ENCODE data around the gene ATG3. TPM values are rescaled to one million over a fixed set of nuclear protein-coding genes. Genes with fewer than 3 reads are reported as not detected.
A peak's percentile ranks its signal among the peaks of the same experiment; 100 is the strongest.
"Not testable (repeated sequence)": the region's sequence is repeated elsewhere in the genome, so short reads cannot be mapped to it uniquely, and the experiment has no call there.

Gene ATG3
- polyA plus RNA-seq, 3 donors, result 42.4 to 50.1 (median 48.5) TPM

DNA sequence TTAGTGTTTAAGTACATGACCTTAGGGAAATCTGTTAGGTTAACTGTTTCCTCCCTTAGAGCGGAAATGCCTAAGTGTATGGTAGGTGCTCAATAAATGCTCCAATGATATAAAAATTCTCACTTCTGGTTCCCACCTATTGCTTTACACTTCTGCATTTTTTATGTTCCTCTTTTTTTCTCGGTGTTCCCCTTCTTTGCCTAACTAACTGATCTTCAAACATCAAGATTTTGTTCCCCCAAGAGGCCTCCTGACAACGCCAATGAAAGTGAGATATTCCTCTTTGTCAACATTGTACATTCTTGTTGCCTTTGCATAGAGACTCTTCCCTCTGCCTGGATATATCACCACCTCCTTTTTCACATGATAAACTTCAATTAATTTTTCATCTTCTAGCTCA, 17.5 kb upstream of the ATG3 start:
- DNase-seq (ENCODE audit: extremely low read depth in 1 of 11, low read depth in 9 of 11, low spot score in 4 of 11), result no peak

DNA sequence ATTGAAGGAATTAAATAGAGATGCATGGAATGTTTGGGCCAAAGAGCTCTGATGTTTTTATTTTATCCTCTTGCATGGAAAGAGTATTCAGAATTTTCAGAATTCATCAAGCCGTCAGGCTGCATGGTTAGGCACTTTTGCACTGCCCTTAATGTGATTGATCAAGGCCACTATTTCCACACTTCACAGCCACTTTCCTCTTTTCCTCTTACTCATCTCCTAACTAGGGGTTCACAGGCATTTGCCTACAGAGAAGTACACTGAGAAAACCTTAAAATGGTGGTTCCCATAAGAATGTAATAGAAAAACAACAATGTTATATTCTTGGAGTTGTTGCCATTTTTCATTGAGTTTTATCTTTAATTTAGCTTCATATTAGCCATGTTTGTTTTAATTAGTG, 10.9 kb upstream of the ATG3 start:
- DNase-seq (ENCODE audit: extremely low read depth in 1 of 11, low read depth in 9 of 11, low spot score in 4 of 11), result no peak

- DNase-seq (ENCODE audit: extremely low read depth in 1 of 11, low read depth in 9 of 11, low spot score in 4 of 11), result no peak
These were observed 7.5 kb upstream of the ATG3 start for GRCh38 chr3:112569265-112569664.

GRCh38 chr3:112568642-112569041, 6.9 kb upstream of the ATG3 start:
- no peak for DNase-seq (ENCODE audit: extremely low read depth in 1 of 11, low read depth in 9 of 11, low spot score in 4 of 11)

- no peak for DNase-seq (ENCODE audit: extremely low read depth in 1 of 11, low read depth in 9 of 11, low spot score in 4 of 11)
These were observed 3.2 kb upstream of the ATG3 start for GRCh38 chr3:112564940-112565305.

DNA sequence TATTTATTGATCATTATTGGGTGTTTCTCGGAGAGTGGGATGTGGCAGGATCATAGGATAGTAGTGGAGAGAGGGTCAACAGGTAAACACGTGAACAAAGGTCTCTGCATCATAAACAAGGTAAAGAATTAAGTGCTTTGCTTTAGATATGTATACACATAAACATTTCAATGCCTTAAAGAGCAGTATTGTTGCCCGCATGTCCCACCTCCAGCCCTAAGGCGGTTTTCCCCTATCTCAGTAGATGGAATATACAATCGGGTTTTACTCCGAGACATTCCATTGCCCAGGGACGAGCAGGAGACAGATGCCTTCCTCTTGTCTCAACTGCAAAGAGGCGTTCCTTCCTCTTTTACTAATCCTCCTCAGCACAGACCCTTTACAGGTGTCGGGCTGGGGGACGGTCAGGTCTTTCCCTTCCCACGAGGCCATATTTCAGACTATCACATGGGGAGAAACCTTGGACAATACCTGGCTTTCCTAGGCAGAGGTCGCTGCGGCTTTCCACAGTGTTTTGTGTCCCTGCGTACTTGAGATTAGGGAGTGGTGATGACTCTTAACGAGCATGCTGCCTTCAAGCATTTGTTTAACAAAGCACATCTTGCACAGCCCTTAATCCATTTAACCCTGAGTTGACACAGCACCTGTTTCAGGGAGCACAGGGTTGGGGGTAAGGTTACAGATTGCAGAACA, 2.6 kb upstream of the ATG3 start:
- not testable (repeated sequence) for DNase-seq (ENCODE audit: extremely low read depth in 1 of 11, low read depth in 9 of 11, low spot score in 4 of 11)

DNA sequence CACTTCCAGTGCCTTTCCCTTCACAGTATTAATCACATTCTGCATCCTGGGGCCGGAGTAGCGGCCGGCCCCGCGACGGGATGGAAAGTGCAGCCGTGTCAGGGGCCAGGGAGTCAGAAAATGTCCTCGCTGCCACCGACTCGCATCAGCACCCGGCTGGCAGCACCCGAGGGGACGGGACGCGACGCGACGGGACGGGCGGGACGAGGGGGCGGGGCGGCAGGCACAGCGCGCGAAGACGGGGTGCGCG, 353 bp downstream of the ATG3 start:
- peak in 1 of 11 donors; percentile 52 for DNase-seq (ENCODE audit: extremely low read depth in 1 of 11, low read depth in 9 of 11, low spot score in 4 of 11)

GRCh38 chr3:112560721-112561483, 860 bp downstream of the ATG3 start:
- peak; percentile 57 to 82 (median 71) for DNase-seq (ENCODE audit: extremely low read depth in 1 of 11, low read depth in 9 of 11, low spot score in 4 of 11)

GRCh38 chr3:112560307-112560706, 1.5 kb downstream of the ATG3 start:
- DNase-seq (ENCODE audit: extremely low read depth in 1 of 11, low read depth in 9 of 11, low spot score in 4 of 11), result peak in 1 of 11 donors; percentile 7

- DNase-seq (ENCODE audit: extremely low read depth in 1 of 11, low read depth in 9 of 11, low spot score in 4 of 11), result no peak
These were observed 3.8 kb downstream of the ATG3 start for GRCh38 chr3:112557976-112558375.

DNA sequence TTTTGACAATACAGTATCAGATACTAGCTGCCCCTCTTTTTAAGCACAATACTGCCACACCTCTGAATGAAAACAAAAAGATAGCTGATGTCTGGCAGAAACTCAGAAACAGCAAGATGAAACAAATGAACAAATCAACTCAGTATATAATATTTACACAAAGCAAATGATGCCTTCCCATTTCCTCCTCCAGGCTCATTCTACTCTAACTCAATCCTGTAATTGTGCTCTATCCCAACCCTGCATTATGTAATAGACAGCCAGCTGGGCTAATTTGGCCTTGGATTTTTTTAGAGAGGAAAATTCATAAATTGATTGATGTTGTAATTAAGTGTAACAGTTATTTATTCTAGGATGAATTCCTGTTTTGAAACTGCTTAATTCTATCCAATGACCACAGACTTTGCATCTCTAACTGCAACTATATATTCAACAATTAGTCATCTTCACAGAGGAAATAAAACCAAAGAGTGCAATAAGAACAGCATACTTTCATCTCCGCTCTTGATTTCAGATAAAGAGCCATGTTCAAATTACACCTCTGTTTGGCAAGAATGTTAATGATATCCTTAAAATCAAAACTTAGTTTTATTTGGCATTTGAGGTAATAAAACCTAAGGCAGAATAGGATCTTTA, 6.1 kb downstream of the ATG3 start:
- DNase-seq (ENCODE audit: extremely low read depth in 1 of 11, low read depth in 9 of 11, low spot score in 4 of 11), result no peak

- DNase-seq (ENCODE audit: extremely low read depth in 1 of 11, low read depth in 9 of 11, low spot score in 4 of 11), result no peak
These were observed 10.9 kb downstream of the ATG3 start for GRCh38 chr3:112550859-112551258.

GRCh38 chr3:112546216-112546759, 15.5 kb downstream of the ATG3 start:
- DNase-seq (ENCODE audit: extremely low read depth in 1 of 11, low read depth in 9 of 11, low spot score in 4 of 11), result no peak

DNA sequence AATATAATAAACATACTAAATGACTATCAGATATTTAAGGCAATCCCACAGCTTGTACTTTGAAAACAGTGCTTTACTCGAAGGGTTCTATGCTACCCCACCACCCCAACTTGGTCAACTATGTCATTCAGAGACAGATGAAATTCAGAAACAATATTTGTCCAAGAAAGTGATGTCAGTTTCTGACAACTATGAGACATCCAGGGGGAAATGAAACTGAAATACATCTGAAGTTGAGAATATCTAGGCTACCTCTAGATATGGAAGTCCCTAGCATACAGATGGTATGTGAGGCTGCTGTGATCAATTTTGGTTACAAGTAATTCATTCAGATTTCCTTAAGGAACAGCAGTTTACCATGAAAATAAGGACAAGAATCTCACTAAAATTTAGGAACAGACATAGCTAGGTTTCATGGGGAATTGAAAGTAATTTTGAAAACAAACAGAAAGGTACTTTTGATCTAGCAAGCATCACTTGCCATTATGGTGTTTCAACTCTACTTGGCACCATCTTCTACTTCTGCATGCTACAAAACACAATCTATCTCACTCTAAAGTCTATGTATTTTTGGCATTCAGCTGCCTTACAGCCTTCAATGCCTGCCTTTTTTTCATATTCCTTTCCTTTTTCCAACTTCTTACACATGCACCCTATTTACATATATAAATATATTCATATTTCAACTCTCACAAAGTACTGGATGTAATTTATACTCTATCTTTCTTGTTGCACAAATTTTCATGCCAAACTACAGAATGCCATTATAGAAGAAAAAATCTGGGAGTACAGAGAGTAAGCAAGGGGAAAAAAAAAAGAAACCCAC, 21.7 kb downstream of the ATG3 start:
- no peak for DNase-seq (ENCODE audit: extremely low read depth in 1 of 11, low read depth in 9 of 11, low spot score in 4 of 11)

DNA sequence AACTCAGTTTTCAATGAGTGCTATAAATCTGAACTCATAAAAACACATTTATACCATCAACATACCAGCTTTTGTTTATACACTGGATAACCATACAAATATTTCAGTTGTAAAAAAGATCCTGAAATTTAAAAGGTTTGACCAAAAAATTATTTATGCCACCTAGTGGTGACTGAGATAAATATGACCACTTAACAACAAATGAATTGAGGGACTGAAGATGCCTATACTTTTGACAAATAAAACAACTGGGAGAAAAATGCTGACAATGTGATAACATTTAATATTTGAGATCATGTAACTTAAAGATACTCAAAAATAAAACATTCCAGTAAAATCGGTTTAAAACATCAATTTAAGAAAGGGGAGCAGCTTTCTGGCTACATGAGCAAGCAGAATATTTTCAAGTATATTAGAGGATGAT, 30.4 kb downstream of the ATG3 start:
- peak in 5 of 11 donors; percentile 4 to 25 (median 8) for DNase-seq (ENCODE audit: extremely low read depth in 1 of 11, low read depth in 9 of 11, low spot score in 4 of 11)

DNA sequence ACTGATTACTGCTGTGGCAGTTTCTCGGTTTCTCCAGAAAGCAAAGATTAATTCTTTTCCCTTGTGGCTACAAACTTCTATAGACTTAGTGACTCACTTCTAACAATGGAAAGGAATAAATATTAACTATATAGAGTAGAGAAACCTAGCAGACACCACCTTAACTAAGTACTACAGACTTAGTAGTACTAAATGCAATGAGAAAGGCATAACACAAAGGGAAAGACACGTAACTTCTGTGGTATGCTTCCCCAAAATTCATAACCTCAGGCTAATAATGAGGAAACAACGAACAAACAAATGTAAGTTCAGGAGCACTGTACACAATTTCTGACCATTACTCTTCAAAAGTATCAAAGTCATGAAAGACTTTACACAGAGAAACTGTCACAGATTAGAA, 31.2 kb downstream of the ATG3 start:
- DNase-seq (ENCODE audit: extremely low read depth in 1 of 11, low read depth in 9 of 11, low spot score in 4 of 11), result no peak

- not testable (repeated sequence) for DNase-seq (ENCODE audit: extremely low read depth in 1 of 11, low read depth in 9 of 11, low spot score in 4 of 11)
These were observed 37.6 kb downstream of the ATG3 start for GRCh38 chr3:112524127-112524526.

DNA sequence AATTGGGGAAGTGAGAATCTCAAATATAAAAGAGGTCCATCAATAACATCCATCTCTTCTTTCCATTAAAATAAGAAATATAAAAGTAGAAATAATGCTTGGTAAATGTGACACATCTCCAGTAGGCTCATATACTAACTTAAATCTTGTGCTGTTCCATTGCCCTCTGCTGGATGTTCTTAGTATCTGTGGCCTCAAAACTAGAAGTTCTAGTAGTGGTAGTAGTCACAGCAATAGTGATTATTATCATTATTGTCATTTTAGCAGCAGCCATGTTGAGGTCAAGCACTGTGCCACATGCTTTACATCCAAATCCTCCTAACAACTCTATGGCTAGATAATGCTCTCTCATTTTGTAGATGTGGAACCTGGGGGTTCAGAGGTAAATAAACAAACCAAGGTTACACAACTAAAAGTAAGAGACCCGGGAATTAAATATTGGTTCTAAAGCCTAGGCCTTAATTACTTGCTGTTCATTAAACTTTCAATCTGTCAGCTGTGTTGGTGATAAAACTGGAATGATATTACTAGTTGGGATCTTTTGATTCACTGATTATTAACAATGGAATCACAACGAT, 42.2 kb downstream of the ATG3 start:
- DNase-seq (ENCODE audit: extremely low read depth in 1 of 11, low read depth in 9 of 11, low spot score in 4 of 11), result peak; percentile 6 to 63 (median 37)

GRCh38 chr3:112518970-112519369, 42.8 kb downstream of the ATG3 start:
- not testable (repeated sequence) for DNase-seq (ENCODE audit: extremely low read depth in 1 of 11, low read depth in 9 of 11, low spot score in 4 of 11)

Data from renal cortex interstitium (tissue), 11 donors.